Endodermal cell (in vitro differentiated cells): ENCODE measurements around the gene TOM1. TPM values are rescaled to one million over a fixed set of nuclear protein-coding genes. Genes with fewer than 3 reads are reported as not detected.

Experiments
- DNase-seq: peaks from one replicate; pipeline ENCODE4 v3.0.0-alpha.2; 2017
- H3K27ac ChIP-seq: 2 replicates; pipeline ENCODE4 v1.5.1; 2013; ENCODE audit warnings: mild to moderate bottlenecking, low read depth, low read length, moderate library complexity
- H3K27me3 ChIP-seq: 2 replicates; pipeline ENCODE4 v1.6.1; 2013; ENCODE audit warnings: mild to moderate bottlenecking, low read length, moderate library complexity; ENCODE audit not compliant: insufficient read depth, control insufficient read depth, poor library complexity, severe bottlenecking
- H3K36me3 ChIP-seq: 2 replicates; pipeline ENCODE4 v1.7.0; 2013; ENCODE audit warnings: mild to moderate bottlenecking, low read length, moderate library complexity; ENCODE audit not compliant: control insufficient read depth, insufficient read depth
- H3K4me1 ChIP-seq: one replicate; pipeline ENCODE4 v1.7.0; 2013; ENCODE audit warnings: low read length; ENCODE audit not compliant: control insufficient read depth, insufficient read depth
- H3K4me3 ChIP-seq: 2 replicates; pipeline ENCODE4 v1.5.1; 2013; ENCODE audit warnings: mild to moderate bottlenecking, low read length, moderate library complexity
- H3K9ac ChIP-seq: 2 replicates; pipeline ENCODE4 v1.6.1; 2013; ENCODE audit warnings: mild to moderate bottlenecking, low read length, moderate library complexity; ENCODE audit not compliant: poor library complexity, severe bottlenecking; ENCODE audit errors: extremely low read depth
- H3K9me3 ChIP-seq: 2 replicates; pipeline ENCODE4 v1.6.1; 2013; ENCODE audit warnings: mild to moderate bottlenecking, low read length, moderate library complexity; ENCODE audit not compliant: control insufficient read depth
- H3K27ac Mint-ChIP-seq: 2 replicates; pipeline ENCODE4 v1.8.0; 2020; ENCODE audit warnings: mixed read lengths
- H3K27me3 Mint-ChIP-seq: 2 replicates; pipeline ENCODE4 v1.8.0; 2021; ENCODE audit warnings: mild to moderate bottlenecking, mixed read lengths; ENCODE audit not compliant: insufficient read depth
- H3K36me3 Mint-ChIP-seq: 2 replicates; pipeline ENCODE4 v1.8.0; 2020; ENCODE audit warnings: low read depth, mixed read lengths
- H3K4me1 Mint-ChIP-seq: 2 replicates; pipeline ENCODE4 v1.8.0; 2020; ENCODE audit warnings: mixed read lengths
- H3K4me3 Mint-ChIP-seq: 2 replicates; pipeline ENCODE4 v1.8.0; 2020; ENCODE audit warnings: mild to moderate bottlenecking, moderate library complexity, mixed read lengths
- H3K9me3 Mint-ChIP-seq: 2 replicates; pipeline ENCODE4 v1.8.0; 2020; ENCODE audit warnings: mild to moderate bottlenecking, mixed read lengths
- WGBS, 2 experiments: methylation state at CpG; one replicate each; pipeline versions ENCODE4 v1.1.5 to v1.1.7; 2013; ENCODE audit warnings: missing lambda C conversion rate in 2 of 2, mixed read lengths in 1 of 2; ENCODE audit not compliant: insufficient coverage in 1 of 2, insufficient read length in 1 of 2; 5-methylcytosine and 5-hydroxymethylcytosine counted together
- total RNA-seq, 2 donors: library from RNA; stranded (reverse); fragmentation: NEBNext Ultra II Directional in 1 of 2; extraction: Animal tissue kit (Norgen Biotek cat#: 25700) in 1 of 2; gene quantifications; 2 replicates in 1 of 2; 3 replicates in 1 of 2; pipeline ENCODE4 v1.2.1, GENCODE V29; 2021
- TF ChIP-seq, protein P1 (sequence below): fragments of 200-600 bp; sonication (generic); conservative IDR thresholded peaks from 2 replicates; pipeline ENCODE4 v1.5.0; 2021; ENCODE audit warnings: antibody characterized with exemption, mild to moderate bottlenecking

TOM1 gene
- total RNA-seq, 2 donors from 2014 or later = 31.3 to 33.3 TPM

DNA sequence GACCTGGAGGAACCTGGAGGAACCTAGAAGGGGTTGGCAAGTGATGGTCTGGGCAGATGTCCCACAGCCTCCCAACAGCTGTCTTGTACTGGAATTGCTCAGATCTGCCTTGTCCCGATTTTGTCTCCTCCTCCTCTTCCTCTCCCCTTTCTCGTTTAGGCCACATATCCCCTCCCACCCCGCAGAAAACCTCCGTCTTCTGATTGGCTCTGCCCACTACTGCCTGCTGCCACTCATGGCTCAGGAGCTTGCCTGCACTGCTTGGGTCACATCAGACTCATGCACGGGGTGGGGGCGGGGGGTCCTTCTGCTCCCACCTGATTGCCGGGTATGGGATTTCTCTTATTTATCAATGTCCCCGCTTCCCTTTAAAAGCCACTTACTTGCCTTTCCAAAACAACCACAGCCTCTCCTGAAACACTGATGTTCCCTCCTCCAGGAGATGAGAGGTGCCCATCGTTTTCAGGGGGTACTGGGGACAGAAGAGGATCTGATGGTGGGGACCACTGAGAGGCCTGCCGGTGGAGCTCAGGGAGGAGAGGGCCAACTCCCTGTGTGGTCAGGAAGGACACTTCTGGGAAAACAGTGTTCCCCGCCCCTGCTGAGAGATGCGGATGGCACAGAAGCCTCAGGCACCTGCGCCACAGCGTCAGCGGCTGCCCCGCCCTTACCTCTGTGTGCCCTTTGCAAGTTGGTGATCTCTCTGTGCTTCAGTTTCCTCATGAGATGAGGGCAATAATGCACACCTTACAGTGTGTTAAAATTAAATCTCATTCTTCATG, 14.7 kb downstream of the TOM1 start:
- Mint-ChIP-seq H3K27me3 (no peaks in the 10 kb centered on the region), H3K4me1 (peaks cover 23% of the 10 kb centered on the region), H3K36me3 (peaks cover 5% of the 10 kb centered on the region), H3K9me3 (no peaks in the 10 kb centered on the region), H3K27ac (peak overlapping the region; percentile 39), H3K4me3 (no peak overlapping the region)
- H3K27ac ChIP-seq = no peak overlapping the region
- no peaks in the 10 kb centered on the region for H3K9me3 ChIP-seq
- H3K9ac ChIP-seq = no peak overlapping the region
- TF ChIP-seq, protein P1, sequence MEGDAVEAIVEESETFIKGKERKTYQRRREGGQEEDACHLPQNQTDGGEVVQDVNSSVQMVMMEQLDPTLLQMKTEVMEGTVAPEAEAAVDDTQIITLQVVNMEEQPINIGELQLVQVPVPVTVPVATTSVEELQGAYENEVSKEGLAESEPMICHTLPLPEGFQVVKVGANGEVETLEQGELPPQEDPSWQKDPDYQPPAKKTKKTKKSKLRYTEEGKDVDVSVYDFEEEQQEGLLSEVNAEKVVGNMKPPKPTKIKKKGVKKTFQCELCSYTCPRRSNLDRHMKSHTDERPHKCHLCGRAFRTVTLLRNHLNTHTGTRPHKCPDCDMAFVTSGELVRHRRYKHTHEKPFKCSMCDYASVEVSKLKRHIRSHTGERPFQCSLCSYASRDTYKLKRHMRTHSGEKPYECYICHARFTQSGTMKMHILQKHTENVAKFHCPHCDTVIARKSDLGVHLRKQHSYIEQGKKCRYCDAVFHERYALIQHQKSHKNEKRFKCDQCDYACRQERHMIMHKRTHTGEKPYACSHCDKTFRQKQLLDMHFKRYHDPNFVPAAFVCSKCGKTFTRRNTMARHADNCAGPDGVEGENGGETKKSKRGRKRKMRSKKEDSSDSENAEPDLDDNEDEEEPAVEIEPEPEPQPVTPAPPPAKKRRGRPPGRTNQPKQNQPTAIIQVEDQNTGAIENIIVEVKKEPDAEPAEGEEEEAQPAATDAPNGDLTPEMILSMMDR = no peak
- peak; percentile 67 for DNase-seq
- no peaks in the 10 kb centered on the region for H3K36me3 ChIP-seq
- peaks cover 3% of the 10 kb centered on the region for H3K4me1 ChIP-seq
- WGBS, 2 experiments = 73 to 88% methylated on average over 8 to 16 of the region's 16 CpGs
- no peaks in the 10 kb centered on the region for H3K27me3 ChIP-seq
- H3K4me3 ChIP-seq = no peak overlapping the region

DNA sequence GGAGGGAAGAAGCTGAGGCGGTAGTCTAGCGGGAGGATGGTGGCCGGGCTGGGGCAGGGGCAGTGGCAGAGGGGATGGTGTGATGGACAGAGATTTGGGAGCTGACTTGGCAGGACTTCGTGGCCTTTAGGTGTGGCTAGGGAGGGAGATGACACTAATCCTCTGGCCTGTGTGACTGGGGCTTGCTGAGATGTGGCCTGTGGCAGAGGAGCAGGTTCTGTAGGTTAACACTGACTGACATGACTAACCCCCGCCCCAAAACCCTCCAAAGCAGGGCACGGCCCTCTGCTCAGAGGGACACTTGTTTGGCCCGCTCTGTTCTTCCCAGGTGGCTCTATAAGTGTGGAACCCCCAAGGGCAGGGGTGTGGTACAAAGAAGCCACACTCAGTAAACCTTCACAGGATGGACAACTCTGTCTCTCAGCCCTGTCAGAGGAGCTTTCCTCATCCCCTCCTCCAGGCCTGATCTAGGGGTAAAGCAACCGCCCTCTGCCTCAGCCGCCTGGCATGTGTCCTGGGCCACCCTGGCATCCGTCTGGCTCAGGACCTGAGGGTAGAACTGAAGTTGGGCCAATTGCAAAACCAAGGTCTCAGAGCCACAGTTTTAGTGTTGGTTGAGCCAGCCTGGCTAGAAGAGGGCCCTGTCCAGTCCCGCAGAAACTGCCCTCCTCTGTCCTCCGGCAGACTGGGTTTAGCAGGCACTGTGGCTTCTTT, 15.6 kb downstream of the TOM1 start:
- Mint-ChIP-seq H3K9me3 (no peaks in the 10 kb centered on the region), H3K4me1 (peaks cover 19% of the 10 kb centered on the region), H3K27ac (peak overlapping the region; percentile 39), H3K36me3 (no peaks in the 10 kb centered on the region), H3K4me3 (no peak overlapping the region), H3K27me3 (no peaks in the 10 kb centered on the region)
- TF ChIP-seq, protein P1 = no peak
- peaks cover 3% of the 10 kb centered on the region for H3K4me1 ChIP-seq
- H3K27ac ChIP-seq = no peak overlapping the region
- no peak for DNase-seq
- 88 to 94% methylated on average over 9 to 12 of the region's 12 CpGs for WGBS, 2 experiments
- H3K9ac ChIP-seq = no peak overlapping the region
- H3K4me3 ChIP-seq = no peak overlapping the region
- H3K36me3 ChIP-seq = no peaks in the 10 kb centered on the region
- no peaks in the 10 kb centered on the region for H3K9me3 ChIP-seq
- H3K27me3 ChIP-seq = no peaks in the 10 kb centered on the region

DNA sequence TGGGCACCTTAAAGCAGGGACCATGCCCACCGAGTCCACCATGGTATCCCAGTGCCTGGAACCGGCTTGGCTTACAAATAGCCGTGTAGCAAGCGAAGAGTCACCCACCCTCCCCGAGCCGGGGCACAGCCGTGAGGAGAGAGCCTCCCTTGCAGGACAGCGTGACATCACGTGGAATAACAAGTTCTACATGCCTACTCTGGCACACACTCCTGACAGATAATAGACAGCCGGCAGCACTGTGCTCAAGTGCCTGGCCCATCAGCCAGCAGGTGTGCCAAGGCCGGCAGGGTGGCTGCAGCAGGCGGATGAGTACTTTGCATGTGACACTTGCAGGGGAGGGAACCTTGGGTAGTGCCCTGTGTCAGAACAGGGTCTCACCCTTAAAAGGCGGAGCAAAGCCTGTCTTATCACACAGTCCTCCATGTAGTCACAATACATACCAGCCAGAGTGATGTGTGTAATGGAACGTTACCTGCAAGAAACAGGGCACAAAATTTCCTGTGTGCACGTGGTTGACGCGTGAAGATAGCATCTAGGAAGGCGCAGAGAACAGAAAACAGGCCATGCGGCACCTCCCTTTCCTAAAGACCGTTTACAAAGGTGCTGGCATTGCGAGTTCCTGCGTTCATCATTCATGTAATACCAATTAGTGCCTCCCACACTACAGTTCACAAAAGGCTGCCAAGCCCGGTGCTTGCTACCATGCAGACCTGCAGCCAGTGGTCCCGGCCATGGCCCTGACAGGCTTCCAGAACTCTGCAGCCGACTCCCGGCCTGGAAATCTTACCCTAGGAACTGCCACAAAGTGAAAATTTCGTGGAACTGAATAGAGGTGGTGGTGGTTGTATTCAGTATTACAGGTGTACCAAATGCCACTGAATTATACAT, 16.4 kb downstream of the TOM1 start:
- no peak for DNase-seq
- Mint-ChIP-seq H3K9me3 (no peaks in the 10 kb centered on the region), H3K27ac (no peak overlapping the region), H3K4me3 (no peak overlapping the region), H3K36me3 (peaks cover 3% of the 10 kb centered on the region), H3K4me1 (peaks cover 11% of the 10 kb centered on the region), H3K27me3 (no peaks in the 10 kb centered on the region)
- Histone ChIP-seq H3K4me1 (no peaks in the 10 kb centered on the region), H3K9me3 (no peaks in the 10 kb centered on the region), H3K9ac (no peak overlapping the region), H3K27me3 (no peaks in the 10 kb centered on the region), H3K27ac (no peak overlapping the region), H3K36me3 (no peaks in the 10 kb centered on the region), H3K4me3 (no peak overlapping the region)
- TF ChIP-seq, protein P1 = no peak
- 90 to 92% methylated on average over 18 to 27 of the region's 27 CpGs for WGBS, 2 experiments
